ENCODE data around the gene DNAH11. TPM values are rescaled to one million over a fixed set of nuclear protein-coding genes. Genes with fewer than 3 reads are reported as not detected.
"Not testable (repeated sequence)": the region's sequence is repeated elsewhere in the genome, so short reads cannot be mapped to it uniquely, and the experiment has no call there.

The DNAH11 gene
- total RNA-seq, 1 donor from 2014 or later: 1.7 TPM

DNA sequence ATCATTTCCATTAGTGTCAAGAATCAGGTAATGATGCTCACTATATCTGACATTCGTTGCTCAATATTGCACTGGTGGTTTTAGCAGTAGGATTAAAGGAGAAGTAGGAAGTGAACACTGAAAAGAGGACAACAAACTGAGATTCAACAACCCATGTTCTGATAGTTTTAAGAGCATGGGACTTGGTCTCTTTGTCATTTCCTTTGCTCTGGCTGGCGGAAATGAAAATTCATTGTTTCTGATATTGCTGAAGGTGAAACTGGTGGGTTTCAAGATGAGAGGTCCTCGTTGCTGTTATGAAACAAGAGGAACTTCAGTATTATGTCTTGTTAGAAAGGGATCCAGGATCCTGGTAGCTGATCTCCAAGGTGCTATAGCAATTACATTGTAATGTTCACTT lies 129.0 kb downstream of the DNAH11 start:
- DNase-seq (ENCODE audit: extremely low spot score in 2 of 2): no peak
- H3K4me3 ChIP-seq: no peak overlapping the region
- H3K4me1 ChIP-seq: no peaks in the 10 kb centered on the region
- no peaks in the 10 kb centered on the region for H3K36me3 ChIP-seq
- no peak overlapping the region for H3K27ac ChIP-seq
- intact Hi-C loops (cut with DNase I): no loop called here
- H3K27me3 ChIP-seq: no peaks in the 10 kb centered on the region
- TF ChIP-seq POLR2AphosphoS5 (IDR thresholded peaks at IDR 0.05; ENCODE audit: insufficient read depth in 1 of 2, low read depth in 1 of 2) (no peak), POLR2A (IDR thresholded peaks at IDR 0.05) (no peak)
- TF ChIP-seq, protein P1, sequence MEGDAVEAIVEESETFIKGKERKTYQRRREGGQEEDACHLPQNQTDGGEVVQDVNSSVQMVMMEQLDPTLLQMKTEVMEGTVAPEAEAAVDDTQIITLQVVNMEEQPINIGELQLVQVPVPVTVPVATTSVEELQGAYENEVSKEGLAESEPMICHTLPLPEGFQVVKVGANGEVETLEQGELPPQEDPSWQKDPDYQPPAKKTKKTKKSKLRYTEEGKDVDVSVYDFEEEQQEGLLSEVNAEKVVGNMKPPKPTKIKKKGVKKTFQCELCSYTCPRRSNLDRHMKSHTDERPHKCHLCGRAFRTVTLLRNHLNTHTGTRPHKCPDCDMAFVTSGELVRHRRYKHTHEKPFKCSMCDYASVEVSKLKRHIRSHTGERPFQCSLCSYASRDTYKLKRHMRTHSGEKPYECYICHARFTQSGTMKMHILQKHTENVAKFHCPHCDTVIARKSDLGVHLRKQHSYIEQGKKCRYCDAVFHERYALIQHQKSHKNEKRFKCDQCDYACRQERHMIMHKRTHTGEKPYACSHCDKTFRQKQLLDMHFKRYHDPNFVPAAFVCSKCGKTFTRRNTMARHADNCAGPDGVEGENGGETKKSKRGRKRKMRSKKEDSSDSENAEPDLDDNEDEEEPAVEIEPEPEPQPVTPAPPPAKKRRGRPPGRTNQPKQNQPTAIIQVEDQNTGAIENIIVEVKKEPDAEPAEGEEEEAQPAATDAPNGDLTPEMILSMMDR (IDR thresholded peaks at IDR 0.05): no peak
- no peaks in the 10 kb centered on the region for H3K9me3 ChIP-seq

DNA sequence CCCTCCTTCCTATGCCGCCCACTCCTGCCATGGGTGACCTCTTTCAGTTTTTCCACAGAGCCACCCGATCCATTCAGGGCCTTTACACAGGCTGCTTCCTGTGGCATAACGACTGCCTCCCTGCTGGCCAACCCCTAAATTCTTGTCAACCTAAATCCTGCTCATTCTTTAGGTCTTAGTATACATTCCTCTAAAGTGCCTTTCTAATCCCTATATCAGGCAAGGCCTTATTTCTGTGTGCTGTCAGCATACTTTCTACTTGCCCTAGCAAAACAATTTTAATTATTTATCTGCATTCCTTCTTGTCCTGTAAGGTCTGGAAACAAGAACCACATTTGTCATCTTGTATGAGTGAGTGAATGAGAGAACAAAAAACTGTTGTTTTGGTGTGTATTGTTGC lies 132.4 kb downstream of the DNAH11 start:
- Histone ChIP-seq H3K9me3 (no peaks in the 10 kb centered on the region), H3K4me3 (no peak overlapping the region), H3K4me1 (no peaks in the 10 kb centered on the region), H3K36me3 (no peaks in the 10 kb centered on the region), H3K27ac (no peak overlapping the region), H3K27me3 (no peaks in the 10 kb centered on the region)
- intact Hi-C loops (cut with DNase I): no loop called here
- DNase-seq (ENCODE audit: extremely low spot score in 2 of 2): no peak
- TF ChIP-seq POLR2A (IDR thresholded peaks at IDR 0.05) (no peak), POLR2AphosphoS5 (IDR thresholded peaks at IDR 0.05; ENCODE audit: insufficient read depth in 1 of 2, low read depth in 1 of 2) (no peak)
- TF ChIP-seq, protein P1 (IDR thresholded peaks at IDR 0.05): no peak

DNA sequence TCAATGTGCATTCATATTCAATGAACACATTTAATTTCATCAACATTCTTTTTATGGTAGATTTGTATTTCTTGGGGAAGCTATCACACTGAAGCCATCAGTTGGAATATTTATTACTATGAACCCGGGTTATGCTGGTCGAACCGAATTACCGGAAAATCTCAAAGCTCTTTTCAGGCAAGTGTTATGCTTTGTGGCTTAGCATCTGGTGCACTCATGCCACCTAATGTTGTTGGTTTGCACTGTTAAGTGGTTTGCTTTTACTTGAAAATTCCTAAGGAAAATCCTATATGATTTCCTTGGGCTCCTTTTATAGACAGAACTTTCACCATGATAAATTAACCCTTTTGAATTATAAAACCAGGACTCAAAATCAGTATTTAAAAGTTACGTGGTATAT lies 147.9 kb downstream of the DNAH11 start:
- no peaks in the 10 kb centered on the region for H3K4me1 ChIP-seq
- no peak overlapping the region for H3K4me3 ChIP-seq
- TF ChIP-seq, protein P1 (IDR thresholded peaks at IDR 0.05): no peak
- TF ChIP-seq POLR2A (IDR thresholded peaks at IDR 0.05) (no peak), POLR2AphosphoS5 (IDR thresholded peaks at IDR 0.05; ENCODE audit: insufficient read depth in 1 of 2, low read depth in 1 of 2) (no peak)
- no peaks in the 10 kb centered on the region for H3K27me3 ChIP-seq
- no peak overlapping the region for H3K27ac ChIP-seq
- intact Hi-C loops (cut with DNase I): no loop called here
- H3K36me3 ChIP-seq: no peaks in the 10 kb centered on the region
- no peaks in the 10 kb centered on the region for H3K9me3 ChIP-seq
- no peak for DNase-seq (ENCODE audit: extremely low spot score in 2 of 2)

DNA sequence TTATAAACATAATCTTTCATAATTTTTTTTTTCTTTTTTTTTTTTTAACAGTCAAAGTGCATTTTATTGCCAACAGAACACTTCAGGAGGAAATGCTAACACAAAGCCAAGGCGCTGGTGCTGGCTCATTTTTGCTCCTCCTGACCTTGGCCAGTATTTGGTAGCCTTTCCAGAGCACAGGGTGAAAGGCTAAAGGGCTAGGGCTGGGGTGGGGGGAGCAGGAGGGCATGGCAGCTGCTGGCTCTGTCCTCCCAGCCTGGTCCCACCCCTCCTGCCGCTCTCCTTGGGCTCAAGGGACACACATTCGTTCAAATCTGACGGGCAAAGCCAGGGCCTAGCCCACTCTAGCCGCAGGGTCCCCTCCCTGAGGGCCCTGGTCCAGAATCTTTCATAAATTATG lies 148.3 kb downstream of the DNAH11 start:
- DNase-seq (ENCODE audit: extremely low spot score in 2 of 2); H3K27ac ChIP-seq; H3K9me3 ChIP-seq; H3K36me3 ChIP-seq; intact Hi-C loops (cut with DNase I); H3K4me1 ChIP-seq; H3K4me3 ChIP-seq; H3K27me3 ChIP-seq: not testable (repeated sequence)

DNA sequence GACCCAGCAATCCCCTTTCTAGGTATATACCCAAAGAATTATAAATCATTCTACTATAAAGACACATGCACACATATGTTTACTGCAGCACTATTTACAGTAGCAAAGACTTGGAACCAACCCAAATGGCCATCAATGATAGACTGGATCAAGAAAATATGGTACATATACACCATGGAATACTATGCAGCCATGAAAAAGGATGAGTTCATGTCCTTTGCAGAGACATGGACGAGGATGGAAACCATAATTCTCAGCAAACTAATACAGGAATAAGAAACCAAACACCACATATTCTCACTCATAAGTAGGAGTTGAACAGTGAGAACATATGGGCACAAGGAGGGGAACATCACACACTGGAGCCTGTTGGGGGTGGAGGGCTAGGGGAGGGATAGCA lies 157.7 kb downstream of the DNAH11 start:
- H3K9me3 ChIP-seq; H3K27me3 ChIP-seq; H3K36me3 ChIP-seq; H3K4me1 ChIP-seq; H3K4me3 ChIP-seq; intact Hi-C loops (cut with DNase I); H3K27ac ChIP-seq; DNase-seq (ENCODE audit: extremely low spot score in 2 of 2): not testable (repeated sequence)

DNA sequence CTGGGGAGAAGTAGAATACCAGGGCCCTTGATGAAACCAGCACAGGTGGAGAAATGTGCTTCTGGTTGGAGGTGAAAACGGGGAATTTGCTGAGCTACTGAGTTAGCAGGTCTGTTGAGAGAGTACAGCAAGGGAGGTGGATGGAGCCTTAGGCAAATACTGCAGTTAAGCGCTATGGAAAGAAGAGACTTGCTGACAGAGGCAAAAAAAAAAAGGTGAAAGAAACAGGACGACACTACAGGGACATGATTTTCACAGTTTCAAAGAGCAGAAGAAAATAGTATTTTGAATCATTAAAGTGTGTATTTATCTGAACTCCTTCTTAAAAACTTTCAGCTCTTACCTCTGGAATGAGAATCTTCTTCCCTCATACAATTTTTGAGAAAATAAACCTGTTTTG lies 159.5 kb downstream of the DNAH11 start:
- no peak for DNase-seq (ENCODE audit: extremely low spot score in 2 of 2)
- Histone ChIP-seq H3K4me3 (no peak overlapping the region), H3K27me3 (no peaks in the 10 kb centered on the region), H3K9me3 (no peaks in the 10 kb centered on the region), H3K4me1 (no peaks in the 10 kb centered on the region), H3K36me3 (no peaks in the 10 kb centered on the region), H3K27ac (no peak overlapping the region)
- TF ChIP-seq POLR2A (IDR thresholded peaks at IDR 0.05): no peak
- TF ChIP-seq, protein P1 (IDR thresholded peaks at IDR 0.05): no peak
- TF ChIP-seq POLR2AphosphoS5 (IDR thresholded peaks at IDR 0.05; ENCODE audit: insufficient read depth in 1 of 2, low read depth in 1 of 2): no peak
- intact Hi-C loops (cut with DNase I): no loop called here

Data from vagina (tissue), 2 donors.